LNCaP clone FGC (cell line): ENCODE data around the gene GPER1.

Experiments
- DNase-seq: peaks from one replicate; pipeline ENCODE4 v3.0.0-alpha.2; 2011; ENCODE audit warnings: low read depth
- H3K4me3 ChIP-seq: 2 replicates; pipeline ENCODE4 v1.5.1; 2011; ENCODE audit warnings: mild to moderate bottlenecking, low read depth, low read length, control low read depth
- TF ChIP-seq, protein P1 (sequence below): IDR thresholded peaks from 2 replicates; pipeline ENCODE4 v1.5.1; 2012; ENCODE audit warnings: mild to moderate bottlenecking; ENCODE audit not compliant: control insufficient read depth, insufficient read depth; ENCODE audit errors: extremely low read depth

The GPER1 gene

DNA sequence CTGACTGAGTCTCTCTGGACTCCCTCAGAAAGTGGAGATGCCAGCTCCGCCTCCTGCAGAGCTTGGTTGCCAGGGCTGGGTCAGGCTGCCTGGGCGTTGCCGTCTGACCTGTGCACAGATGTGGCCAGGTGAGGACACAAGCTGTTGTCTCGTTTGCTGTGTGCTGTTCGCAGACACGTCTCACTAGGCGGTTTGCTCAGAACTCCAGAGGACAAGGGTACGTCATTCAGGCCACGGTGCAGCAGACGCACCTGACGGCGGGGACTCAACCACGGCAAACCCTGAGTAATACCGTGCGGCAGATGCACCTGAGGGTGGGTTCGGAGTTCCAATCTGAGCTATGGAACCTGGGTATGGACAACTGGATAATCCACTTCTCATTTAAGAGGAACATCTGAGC, 11.7 kb downstream of the GPER1 start:
- TF ChIP-seq, protein P1, sequence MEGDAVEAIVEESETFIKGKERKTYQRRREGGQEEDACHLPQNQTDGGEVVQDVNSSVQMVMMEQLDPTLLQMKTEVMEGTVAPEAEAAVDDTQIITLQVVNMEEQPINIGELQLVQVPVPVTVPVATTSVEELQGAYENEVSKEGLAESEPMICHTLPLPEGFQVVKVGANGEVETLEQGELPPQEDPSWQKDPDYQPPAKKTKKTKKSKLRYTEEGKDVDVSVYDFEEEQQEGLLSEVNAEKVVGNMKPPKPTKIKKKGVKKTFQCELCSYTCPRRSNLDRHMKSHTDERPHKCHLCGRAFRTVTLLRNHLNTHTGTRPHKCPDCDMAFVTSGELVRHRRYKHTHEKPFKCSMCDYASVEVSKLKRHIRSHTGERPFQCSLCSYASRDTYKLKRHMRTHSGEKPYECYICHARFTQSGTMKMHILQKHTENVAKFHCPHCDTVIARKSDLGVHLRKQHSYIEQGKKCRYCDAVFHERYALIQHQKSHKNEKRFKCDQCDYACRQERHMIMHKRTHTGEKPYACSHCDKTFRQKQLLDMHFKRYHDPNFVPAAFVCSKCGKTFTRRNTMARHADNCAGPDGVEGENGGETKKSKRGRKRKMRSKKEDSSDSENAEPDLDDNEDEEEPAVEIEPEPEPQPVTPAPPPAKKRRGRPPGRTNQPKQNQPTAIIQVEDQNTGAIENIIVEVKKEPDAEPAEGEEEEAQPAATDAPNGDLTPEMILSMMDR, result no peak
- H3K4me3 ChIP-seq, result no peak overlapping the region

DNA sequence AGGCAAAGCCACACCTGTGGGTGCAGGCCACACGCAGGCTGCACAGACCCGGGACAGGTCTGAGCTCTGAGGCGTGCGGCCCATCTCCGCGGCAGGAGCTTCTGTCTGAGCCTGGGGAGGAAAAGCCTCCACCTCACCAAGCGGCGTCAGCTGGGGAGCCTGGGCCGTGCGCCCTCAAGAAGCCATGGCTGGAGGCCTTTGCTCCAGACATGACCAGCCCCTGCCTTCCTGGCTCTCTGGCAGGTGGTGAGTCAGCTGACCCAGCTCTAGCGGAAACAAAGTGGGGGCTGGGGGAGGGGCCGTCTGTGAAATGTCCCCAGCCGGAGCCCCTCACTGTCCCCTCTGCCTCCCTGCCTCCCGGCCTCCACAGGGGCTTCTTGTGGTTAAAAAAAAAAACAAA, 12.5 kb downstream of the GPER1 start:
- DNase-seq, result no peak
- H3K4me3 ChIP-seq, result no peak overlapping the region
- TF ChIP-seq, protein P1, result no peak

More for the DNA sequence above, 11.7 kb downstream of the GPER1 start:
- no peak for DNase-seq

DNA sequence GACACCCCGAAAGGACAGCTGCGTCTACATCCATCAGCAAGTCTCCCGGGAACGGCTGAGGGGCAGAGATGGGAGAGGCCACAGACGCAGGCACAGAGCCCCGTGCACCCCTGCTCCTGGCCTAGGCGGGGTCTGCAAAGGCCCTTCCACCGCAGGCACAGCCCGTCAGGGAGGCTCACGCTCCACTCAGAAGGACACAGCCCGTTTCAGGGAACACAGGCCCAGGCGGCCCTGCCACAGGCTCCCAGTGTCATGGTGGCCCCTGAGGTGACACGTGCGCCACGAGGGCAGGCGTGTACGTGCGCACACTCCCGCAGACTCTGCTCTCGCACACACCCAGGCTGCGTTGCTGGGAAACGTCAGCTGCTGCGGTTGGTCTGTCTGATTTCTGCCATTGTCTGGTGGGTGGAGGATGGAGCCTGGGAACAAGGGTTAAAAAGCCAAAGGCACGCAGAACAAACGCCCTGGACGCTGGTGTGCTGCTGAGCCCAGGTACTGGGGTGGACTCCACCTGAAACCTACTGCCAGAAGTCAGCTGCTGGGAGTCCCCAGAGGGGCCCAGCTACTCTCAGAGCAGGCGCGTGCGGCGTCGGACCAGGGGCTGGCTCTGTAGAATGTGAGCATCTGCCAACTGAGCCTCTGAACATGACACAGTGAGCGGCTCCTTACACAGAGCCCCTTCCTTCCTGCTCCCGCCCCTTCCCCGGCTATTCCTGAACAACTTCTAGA, 13.1 kb downstream of the GPER1 start:
- no peak overlapping the region for H3K4me3 ChIP-seq
- TF ChIP-seq, protein P1, result no peak
- DNase-seq, result no peak

DNA sequence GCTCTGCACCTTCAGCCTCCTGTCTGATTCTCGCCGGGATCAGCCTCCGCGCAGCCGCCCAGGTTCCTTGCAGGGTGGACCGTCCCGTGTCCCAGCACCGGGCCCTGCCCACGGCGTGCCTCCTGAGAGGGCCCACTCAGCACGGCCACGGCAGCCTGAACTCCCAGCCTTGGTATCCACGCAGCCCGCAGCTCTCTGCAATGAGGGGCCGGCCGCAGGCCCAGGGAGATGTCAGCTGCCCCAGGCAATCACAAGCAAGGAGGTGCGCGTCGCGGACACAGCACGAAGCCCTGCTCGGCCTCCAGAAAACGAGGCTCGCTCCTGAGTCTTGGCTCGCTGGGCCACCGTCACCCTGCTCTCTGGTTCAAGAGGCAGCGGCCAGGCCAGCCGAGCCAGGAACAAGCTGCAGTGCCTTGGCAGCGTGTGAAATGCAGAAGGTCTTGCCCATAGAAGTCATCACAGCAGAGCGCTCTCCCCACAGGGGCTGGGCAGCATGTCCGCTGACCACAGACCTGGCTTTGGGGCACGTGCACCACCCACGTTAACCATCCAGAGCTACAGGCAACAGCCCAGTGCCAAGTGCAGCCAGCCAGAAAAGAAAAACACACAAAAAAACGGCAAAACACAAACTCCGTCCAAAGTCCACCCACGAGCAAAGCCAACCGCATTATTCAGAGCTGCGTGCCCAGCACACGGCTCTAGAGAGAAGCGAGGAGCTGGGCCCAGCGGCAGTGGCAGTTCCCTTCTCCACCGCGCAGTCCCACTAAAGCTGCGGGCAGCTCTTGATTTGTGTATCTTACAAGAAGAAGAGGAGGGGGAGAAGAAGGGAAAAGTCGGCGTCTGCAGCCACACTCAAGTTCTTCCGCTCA, 13.9 kb downstream of the GPER1 start:
- TF ChIP-seq, protein P1, result no peak
- no peak for DNase-seq

DNA sequence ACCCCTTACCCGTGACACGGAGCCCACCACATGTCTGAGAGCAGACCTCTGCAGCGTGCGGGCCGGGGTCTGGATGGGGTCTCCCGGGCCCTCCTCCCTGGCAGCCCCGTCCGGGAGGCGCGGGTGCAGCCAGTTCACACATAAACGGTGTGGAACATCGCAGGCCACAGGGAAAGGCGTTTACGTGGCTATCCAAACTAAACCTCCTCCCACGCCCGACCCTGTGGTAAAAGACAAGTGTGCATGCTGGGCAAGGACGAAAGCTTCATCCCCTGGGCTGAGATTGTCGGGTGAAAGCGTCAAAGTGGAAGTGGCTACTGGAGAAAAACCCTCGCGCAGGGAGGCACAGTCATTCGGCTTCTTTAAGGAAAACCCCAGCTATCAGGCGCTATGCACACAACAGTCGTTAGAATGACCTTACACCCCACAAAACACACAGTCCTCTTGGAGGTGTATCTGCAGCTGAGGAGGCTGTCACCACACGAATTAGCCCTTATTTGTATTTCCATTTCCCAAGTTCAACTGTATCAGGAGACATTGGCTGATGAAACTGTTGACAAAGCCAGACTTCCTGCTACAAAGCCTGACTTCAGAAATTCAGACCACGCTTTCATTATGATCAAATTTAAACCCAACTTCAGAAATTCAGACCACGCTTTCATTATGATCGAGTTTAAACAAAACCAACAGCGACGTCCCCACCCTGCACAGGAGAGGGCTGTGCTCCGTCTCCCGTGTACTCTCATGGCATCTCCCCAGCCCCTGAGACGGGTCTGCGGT, 15.3 kb downstream of the GPER1 start:
- TF ChIP-seq, protein P1, result no peak
- H3K4me3 ChIP-seq, result no peak overlapping the region
- no peak for DNase-seq

More for the DNA sequence above, 13.9 kb downstream of the GPER1 start:
- H3K4me3 ChIP-seq, result no peak overlapping the region

DNA sequence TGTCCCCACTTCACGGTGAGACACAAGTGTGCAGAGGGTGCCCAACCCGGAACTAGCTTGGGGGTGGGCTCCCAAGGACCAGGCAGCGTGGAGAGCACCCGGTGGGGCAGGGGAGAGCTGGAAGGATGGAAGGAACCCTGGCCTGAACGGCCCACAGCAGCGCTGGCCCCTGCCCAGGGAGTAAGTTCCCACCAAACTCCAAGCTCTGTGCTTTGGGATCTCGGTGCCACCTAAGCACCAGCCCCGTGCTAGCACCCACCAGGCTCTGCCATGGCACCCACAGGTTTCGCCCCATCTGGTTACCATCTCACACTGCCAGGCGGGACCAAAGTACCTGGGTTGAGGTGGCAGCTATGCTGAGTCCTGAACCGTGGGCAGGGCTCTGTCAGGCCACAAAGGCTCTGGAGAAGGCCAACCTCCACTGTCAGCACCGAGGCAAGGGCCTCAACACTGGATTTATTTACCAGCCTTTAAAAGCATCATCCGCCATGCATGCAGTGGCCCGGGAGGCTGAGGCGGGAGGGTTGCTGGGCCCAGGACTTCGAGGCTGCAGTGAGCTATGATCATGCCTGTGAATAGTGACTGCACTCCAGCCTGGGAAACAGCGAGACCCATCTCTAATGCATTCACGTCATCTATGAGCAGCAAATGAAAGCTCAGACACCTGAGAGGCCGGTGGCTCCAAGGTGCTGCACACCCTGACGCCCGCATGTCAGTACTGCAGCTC, 16.0 kb downstream of the GPER1 start:
- no peak overlapping the region for H3K4me3 ChIP-seq
- TF ChIP-seq, protein P1, result no peak
- DNase-seq, result no peak
